ENCODE results near the gene TCEAL7. TPM values are rescaled to one million over a fixed set of nuclear protein-coding genes. Genes with fewer than 3 reads are reported as not detected.

Gene TCEAL7
- total and polyA plus RNA-seq, 8 donors, result 3.5 to 28.6 (median 21.6) TPM

GRCh38 chrX:103376118-103376978, 46.3 kb downstream of the TCEAL7 start, which contains the start of gene BEX3:
BEX3 (plus strand) TSS chrX:103376538; CDS start chrX:103377522, 984 bp downstream.
- intact Hi-C loops (cut with DNase I), result no loop called here
- peak; percentile 84 for ATAC-seq
- Histone ChIP-seq H3K27me3 (no peaks in the 10 kb centered on the region), H3K4me1 (no peaks in the 10 kb centered on the region), H3K27ac (peak within 1 kb of the TSS; percentile 67 to 75), H3K36me3 (no peaks in the 10 kb centered on the region), H3K9me3 (no peaks in the 10 kb centered on the region), H3K4me3 (peak within 1 kb of the TSS; percentile 42 to 50)
- no peak for TF ChIP-seq CTCF (IDR thresholded peaks at IDR 0.05)
- peak; percentile 46 to 83 (median 65) for DNase-seq

GRCh38 chrX:103376979-103377324, 46.9 kb downstream of the TCEAL7 start:
- intact Hi-C loops (cut with DNase I), result no loop called here
- no peaks in the 10 kb centered on the region for H3K9me3 ChIP-seq
- no peaks in the 10 kb centered on the region for H3K36me3 ChIP-seq
- ATAC-seq (peak; percentile 68), DNase-seq (peak in 3 of 4 donors; percentile 33 to 55 (median 54))
- H3K4me1 ChIP-seq, result no peaks in the 10 kb centered on the region
- H3K4me3 ChIP-seq, result peak overlapping the region; percentile 42 to 50
- peak overlapping the region; percentile 67 to 75 for H3K27ac ChIP-seq
- H3K27me3 ChIP-seq, result no peaks in the 10 kb centered on the region
- TF ChIP-seq CTCF (IDR thresholded peaks at IDR 0.05), result no peak

GRCh38 chrX:103378990-103379389, 49.0 kb downstream of the TCEAL7 start:
- no peak overlapping the region for H3K27ac ChIP-seq
- no peaks in the 10 kb centered on the region for H3K9me3 ChIP-seq
- no peak for DNase-seq
- H3K36me3 ChIP-seq, result no peaks in the 10 kb centered on the region
- intact Hi-C loops (cut with DNase I), result no loop called here
- no peaks in the 10 kb centered on the region for H3K4me1 ChIP-seq
- no peak for TF ChIP-seq CTCF (IDR thresholded peaks at IDR 0.05)
- H3K27me3 ChIP-seq, result no peaks in the 10 kb centered on the region
- H3K4me3 ChIP-seq, result no peak overlapping the region
- ATAC-seq, result no peak

Other genes starting within 250 kb of the TCEAL7 start
- gene NXF3, start 237.1 kb upstream of the TCEAL7 start, total RNA-seq, result 1 to 10 TPM; 3.3 to 3.6 TPM
- gene NXF3, start 237.1 kb upstream of the TCEAL7 start, polyA plus RNA-seq (ENCODE audit: insufficient read length in 6 of 6), result under 1 TPM; 0.14 to 0.67 (median 0.40) TPM
- 10 to 100 TPM; 28.8 to 33.5 TPM for gene BEX4, start 115.1 kb upstream of the TCEAL7 start, total RNA-seq
- 100 to 1,000 TPM in 1 of 6 donors, 10 to 100 TPM in 5; 75.8 to 102 (median 91.9) TPM for gene BEX4, start 115.1 kb upstream of the TCEAL7 start, polyA plus RNA-seq (ENCODE audit: insufficient read length in 6 of 6)
- gene TCEAL8, start 75.1 kb upstream of the TCEAL7 start, total RNA-seq, result 10 to 100 TPM; 51.7 to 51.8 TPM
- 100 to 1,000 TPM; 108 to 120 (median 112) TPM for gene TCEAL8, start 75.1 kb upstream of the TCEAL7 start, polyA plus RNA-seq (ENCODE audit: insufficient read length in 6 of 6)
- not detected for gene TCEAL5, start 53.5 kb upstream of the TCEAL7 start, total RNA-seq
- gene TCEAL5, start 53.5 kb upstream of the TCEAL7 start, polyA plus RNA-seq (ENCODE audit: insufficient read length in 6 of 6), result 1 to 10 TPM; 1.4 to 2.0 (median 1.7) TPM
- 10 to 100 TPM in 1 of 2 donors, 1 to 10 TPM in 1; 9.7 to 19.3 TPM for gene BEX2, start 19.2 kb upstream of the TCEAL7 start, total RNA-seq
- gene BEX2, start 19.2 kb upstream of the TCEAL7 start, polyA plus RNA-seq (ENCODE audit: insufficient read length in 6 of 6), result 10 to 100 TPM; 20.5 to 38.4 (median 25.1) TPM
- 10 to 100 TPM; 47.8 to 55.0 TPM for gene TCEAL9, start 26.3 kb downstream of the TCEAL7 start, total RNA-seq
- gene TCEAL9, start 26.3 kb downstream of the TCEAL7 start, polyA plus RNA-seq (ENCODE audit: insufficient read length in 6 of 6), result 100 to 1,000 TPM; 130 to 154 (median 142) TPM
- 100 to 1,000 TPM in 1 of 2 donors, 10 to 100 TPM in 1; 91.0 to 155 TPM for gene BEX3, start 46.3 kb downstream of the TCEAL7 start, total RNA-seq
- gene BEX3, start 46.3 kb downstream of the TCEAL7 start, polyA plus RNA-seq (ENCODE audit: insufficient read length in 6 of 6), result 100 to 1,000 TPM; 365 to 426 (median 375) TPM
- gene RAB40A, start 189.2 kb downstream of the TCEAL7 start, total RNA-seq, result under 1 TPM; 0.17 to 0.21 TPM
- gene RAB40A, start 189.2 kb downstream of the TCEAL7 start, polyA plus RNA-seq (ENCODE audit: insufficient read length in 6 of 6), result 1 to 10 TPM; 3.3 to 4.2 (median 3.5) TPM

All from left lung (tissue), 10 donors.